Stimulated activated CD8-positive, alpha-beta memory T cell treated with anti-CD3 and anti-CD28 coated beads, Interleukin-15, amount 100 ng/mL, for 48 hours (primary cell): Measurements from ENCODE around the gene POLD4.
"Not testable (repeated sequence)": the region's sequence is repeated elsewhere in the genome, so short reads cannot be mapped to it uniquely, and the experiment has no call there.

Experiments
- DNase-seq, 2 donors: peaks; one replicate each; pipeline ENCODE4 v3.0.0-alpha.2; 2020; ENCODE audit warnings: low read depth in 2 of 2

Gene POLD4

GRCh38 chr11:67354075-67355022, 1.0 kb upstream of the POLD4 start:
- no peak for DNase-seq

- peak in 1 of 2 donors; percentile 36 for DNase-seq
Observed at GRCh38 chr11:67352546-67353316, 615 bp downstream of the POLD4 start.

GRCh38 chr11:67351275-67352005, 1.9 kb downstream of the POLD4 start:
- peak in 1 of 2 donors; percentile 46 for DNase-seq

- DNase-seq = no peak
Observed at GRCh38 chr11:67349928-67350465, 3.3 kb downstream of the POLD4 start.

- DNase-seq = no peak
Observed at GRCh38 chr11:67349457-67349856, 3.9 kb downstream of the POLD4 start.

GRCh38 chr11:67349036-67349435, 4.3 kb downstream of the POLD4 start:
- DNase-seq = no peak

- DNase-seq = no peak
Observed at GRCh38 chr11:67347964-67348749, 5.2 kb downstream of the POLD4 start.

GRCh38 chr11:67345920-67346819, 7.2 kb downstream of the POLD4 start:
- DNase-seq = no peak

- no peak for DNase-seq
Observed at GRCh38 chr11:67345247-67345919, 8.0 kb downstream of the POLD4 start.

- no peak for DNase-seq
Observed at GRCh38 chr11:67344264-67344663, 9.1 kb downstream of the POLD4 start.

GRCh38 chr11:67337257-67337656, 16.1 kb downstream of the POLD4 start:
- no peak for DNase-seq

GRCh38 chr11:67332081-67332691, 21.2 kb downstream of the POLD4 start:
- DNase-seq = no peak

GRCh38 chr11:67323526-67323925, 29.8 kb downstream of the POLD4 start:
- no peak for DNase-seq

GRCh38 chr11:67322049-67322448, 31.3 kb downstream of the POLD4 start:
- no peak for DNase-seq

- DNase-seq = no peak
Observed at GRCh38 chr11:67321313-67321871, 32.0 kb downstream of the POLD4 start.

GRCh38 chr11:67320691-67321090, 32.7 kb downstream of the POLD4 start:
- no peak for DNase-seq

GRCh38 chr11:67320011-67320410, 33.3 kb downstream of the POLD4 start:
- DNase-seq = no peak

- DNase-seq = not testable (repeated sequence)
Observed at GRCh38 chr11:67318876-67319275, 34.5 kb downstream of the POLD4 start.
